Brain microvascular endothelial cell (primary cell): ENCODE measurements around the gene CHST12.

Experiments
- DNase-seq: peaks from one replicate; pipeline ENCODE4 v3.0.0-alpha.2; 2020
- H3K27ac ChIP-seq: fragments of 250-450 bp; sonication (Bioruptor Pico); 2 replicates; pipeline ENCODE4 v1.5.1; 2020; ENCODE audit warnings: mild to moderate bottlenecking, moderate library complexity
- H3K27me3 ChIP-seq: fragments of 250-450 bp; sonication (Bioruptor Pico); replicated peaks from 2 replicates; pipeline ENCODE4 v1.5.1; 2020; ENCODE audit warnings: mild to moderate bottlenecking
- H3K36me3 ChIP-seq: fragments of 250-450 bp; sonication (Bioruptor Pico); replicated peaks from 2 replicates; pipeline ENCODE4 v1.5.1; 2020; ENCODE audit warnings: mild to moderate bottlenecking
- H3K4me3 ChIP-seq: 2 replicates; pipeline ENCODE4 v1.5.1; 2011; ENCODE audit warnings: low read depth, mild to moderate bottlenecking, control low read depth, low read length, moderate library complexity
- CTCF ChIP-seq: IDR thresholded peaks from 2 replicates; pipeline ENCODE4 v1.5.1; 2011; ENCODE audit warnings: low read depth, mild to moderate bottlenecking, moderate library complexity, low read length, control low read depth, inconsistent platforms; ENCODE audit errors: missing control alignments
- in situ Hi-C: cut with HindIII; loops from 2 replicates; pipeline ENCODE4 v1.10.0; 2017; ENCODE audit warnings: low sequenced_read_pairs, low pct_ligation_motif_present

Gene CHST12

DNA sequence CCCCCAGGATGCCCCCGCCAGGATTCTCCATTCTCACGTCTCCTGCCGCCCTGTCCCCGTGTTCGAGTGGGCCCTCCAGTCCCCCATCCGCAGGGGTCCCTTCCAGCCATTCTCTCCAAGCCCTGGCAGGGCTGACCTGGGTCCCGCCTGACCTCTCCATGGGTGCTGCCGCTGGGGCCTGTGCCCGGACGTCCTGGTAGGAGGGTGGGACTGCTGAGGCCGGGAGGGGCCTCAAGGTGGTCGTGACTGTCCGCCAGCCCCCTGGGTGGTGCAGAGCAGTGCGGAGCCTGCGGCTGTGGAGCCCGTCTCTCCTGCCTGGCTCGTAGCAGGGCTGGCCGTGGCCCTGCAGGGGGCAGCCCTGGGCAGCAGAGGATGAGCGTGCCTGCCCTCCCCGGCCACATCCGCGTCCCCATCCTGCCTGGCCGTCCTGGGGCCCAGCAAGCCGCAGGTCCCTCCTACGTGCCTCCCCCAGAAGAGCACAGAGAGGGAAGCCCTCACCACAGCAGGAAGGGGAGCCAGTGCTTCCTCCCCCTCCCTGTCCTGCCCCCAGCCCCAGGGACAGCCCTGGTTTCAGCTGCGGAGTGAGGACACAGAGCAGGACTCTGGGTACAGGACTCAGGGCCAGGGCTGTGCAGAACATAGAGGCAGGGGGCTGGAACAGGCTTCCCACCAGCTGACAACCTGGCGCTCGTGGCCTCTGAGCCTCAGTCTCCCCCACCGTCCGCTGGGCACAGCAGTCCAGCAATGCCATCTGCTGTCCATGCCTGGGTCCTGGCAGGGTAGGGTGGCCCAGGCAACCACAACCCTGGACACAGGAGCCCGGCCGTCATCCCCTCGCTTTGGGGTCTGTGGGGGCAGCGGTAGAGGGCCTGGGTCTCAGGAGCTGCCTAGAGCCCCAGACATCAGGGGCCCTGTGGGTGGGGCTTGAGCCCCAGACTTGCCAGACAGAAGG lies 74.3 kb downstream of the CHST12 start:
- in situ Hi-C loops, result no loop called here
- peak; percentile 90 for TF ChIP-seq CTCF
- Histone ChIP-seq H3K36me3 (no peaks in the 10 kb centered on the region), H3K27ac (no peak overlapping the region), H3K27me3 (peaks cover 12% of the 10 kb centered on the region), H3K4me3 (no peak overlapping the region)
- DNase-seq, result peak; percentile 36

- no peaks in the 10 kb centered on the region for H3K36me3 ChIP-seq
- peaks cover 12% of the 10 kb centered on the region for H3K27me3 ChIP-seq
- H3K4me3 ChIP-seq, result no peak overlapping the region
- H3K27ac ChIP-seq, result no peak overlapping the region
- TF ChIP-seq CTCF, result no peak
- no peak for DNase-seq
- in situ Hi-C loops, result no loop called here
Measured at GRCh38 chr7:2478399-2478785, 75.0 kb downstream of the CHST12 start.

- no peak overlapping the region for H3K4me3 ChIP-seq
- DNase-seq, result no peak
- in situ Hi-C loops, result no loop called here
- H3K27ac ChIP-seq, result no peak overlapping the region
- peaks cover 12% of the 10 kb centered on the region for H3K27me3 ChIP-seq
- H3K36me3 ChIP-seq, result no peaks in the 10 kb centered on the region
- TF ChIP-seq CTCF, result no peak
Measured at GRCh38 chr7:2478800-2479199, 75.4 kb downstream of the CHST12 start.

DNA sequence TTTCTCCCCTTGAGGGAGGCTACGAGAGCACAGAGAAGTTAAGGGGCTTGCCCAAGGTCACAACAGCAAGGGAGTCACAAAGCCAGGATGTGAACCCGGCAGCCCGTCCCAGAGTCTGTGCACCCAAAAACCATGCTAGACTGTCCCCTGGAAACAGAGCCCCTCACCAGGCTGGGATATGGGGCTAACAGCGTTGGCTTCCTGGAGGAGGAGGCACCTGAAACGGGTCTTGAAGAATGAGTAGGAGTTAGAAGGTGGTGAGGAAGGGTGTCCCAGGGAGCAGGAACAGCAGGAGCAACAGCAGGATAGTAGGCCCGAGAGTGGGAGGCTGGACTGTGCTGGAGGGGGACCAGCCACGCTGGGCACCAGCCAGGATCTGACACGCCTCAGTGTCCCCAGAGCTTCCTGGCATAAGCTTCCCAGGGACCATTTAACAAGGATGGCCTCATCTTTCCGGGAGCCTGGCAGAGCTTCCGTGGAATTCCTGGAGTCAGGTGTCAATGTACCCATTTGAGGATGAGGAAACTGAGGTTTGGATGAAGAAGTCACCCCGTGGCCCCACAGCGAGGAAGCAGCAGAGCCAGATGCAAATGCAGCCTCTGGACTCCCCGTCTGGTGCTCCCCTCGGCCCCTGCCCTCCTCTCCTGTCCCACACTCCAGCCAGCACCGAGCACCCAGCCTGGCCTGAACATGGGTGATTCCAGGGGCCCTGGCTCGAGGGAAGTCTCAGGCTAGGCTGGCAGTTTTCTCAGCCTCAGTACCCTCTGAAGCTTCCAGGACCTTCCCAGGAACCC lies 76.1 kb downstream of the CHST12 start:
- in situ Hi-C loops, result no loop called here
- TF ChIP-seq CTCF, result no peak
- H3K4me3 ChIP-seq, result no peak overlapping the region
- H3K27ac ChIP-seq, result no peak overlapping the region
- DNase-seq, result no peak
- H3K27me3 ChIP-seq, result peaks cover 12% of the 10 kb centered on the region
- H3K36me3 ChIP-seq, result no peaks in the 10 kb centered on the region

DNA sequence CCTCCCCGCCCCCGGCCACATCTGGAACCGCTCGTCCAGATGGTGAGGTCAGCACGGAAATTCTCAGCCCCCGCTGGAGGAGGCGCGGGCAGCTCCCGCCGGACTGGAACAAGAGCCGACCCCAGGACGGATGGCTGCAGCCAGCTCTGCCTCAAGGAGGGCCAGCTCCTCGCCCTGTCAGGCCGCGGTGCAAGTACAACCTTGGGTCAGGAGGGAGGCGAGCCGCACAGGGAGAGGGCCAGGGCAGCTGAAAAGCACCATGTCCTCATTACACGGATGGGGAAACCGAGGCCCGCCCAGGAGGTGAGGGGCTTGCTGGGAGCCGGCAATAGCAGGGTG lies 76.6 kb downstream of the CHST12 start:
- in situ Hi-C loops, result no loop called here
- Histone ChIP-seq H3K36me3 (no peaks in the 10 kb centered on the region), H3K4me3 (no peak overlapping the region), H3K27me3 (peaks cover 12% of the 10 kb centered on the region), H3K27ac (no peak overlapping the region)
- no peak for DNase-seq
- TF ChIP-seq CTCF, result no peak
